ENCODE results near the gene CABLES1.

Gene CABLES1

DNA sequence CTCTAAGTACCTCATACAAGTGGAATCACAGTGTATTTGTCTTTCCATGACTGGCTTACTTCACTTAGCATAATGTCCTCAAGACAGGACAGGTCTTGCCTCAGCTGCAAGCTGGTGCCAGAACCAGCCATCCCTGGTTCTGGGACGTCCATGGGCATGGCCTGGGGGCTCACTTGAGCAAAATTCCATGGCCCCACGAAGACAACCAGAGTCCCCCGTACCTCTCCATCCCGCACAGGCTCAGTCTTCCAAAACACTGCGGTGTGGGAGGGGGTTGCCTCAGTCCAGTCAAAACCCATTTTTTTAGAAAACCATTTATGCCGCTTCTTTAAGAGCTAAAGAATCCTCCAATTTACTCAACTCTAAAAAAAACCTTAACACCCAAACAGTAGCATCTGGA is 21.7 kb upstream of the CABLES1 start:
- DNase-seq, result no peak

- no peak for DNase-seq
These were observed 21.0 kb upstream of the CABLES1 start for GRCh38 chr18:23114171-23114881.

DNA sequence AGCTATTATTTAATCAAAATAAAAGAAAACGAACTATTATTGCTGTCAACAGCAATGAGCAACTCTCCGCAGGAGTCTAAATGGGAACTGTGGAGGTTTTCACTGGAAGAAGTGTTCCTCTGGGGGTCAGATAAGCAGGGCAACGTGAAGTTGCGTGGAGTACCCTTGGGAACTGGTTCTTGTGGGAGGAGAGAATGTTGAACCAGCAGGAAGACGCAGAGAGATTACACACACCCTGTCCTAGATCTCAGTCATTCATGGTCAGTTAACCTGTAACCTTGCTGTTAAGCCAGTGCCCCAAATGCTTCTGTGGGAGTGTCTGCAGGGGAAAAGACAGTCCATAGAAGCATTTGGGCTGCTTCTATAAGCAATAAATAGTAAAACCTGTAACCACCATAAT is 20.4 kb upstream of the CABLES1 start:
- no peak for DNase-seq

- no peak for DNase-seq
These were observed 19.6 kb upstream of the CABLES1 start for GRCh38 chr18:23115683-23116096.

DNA sequence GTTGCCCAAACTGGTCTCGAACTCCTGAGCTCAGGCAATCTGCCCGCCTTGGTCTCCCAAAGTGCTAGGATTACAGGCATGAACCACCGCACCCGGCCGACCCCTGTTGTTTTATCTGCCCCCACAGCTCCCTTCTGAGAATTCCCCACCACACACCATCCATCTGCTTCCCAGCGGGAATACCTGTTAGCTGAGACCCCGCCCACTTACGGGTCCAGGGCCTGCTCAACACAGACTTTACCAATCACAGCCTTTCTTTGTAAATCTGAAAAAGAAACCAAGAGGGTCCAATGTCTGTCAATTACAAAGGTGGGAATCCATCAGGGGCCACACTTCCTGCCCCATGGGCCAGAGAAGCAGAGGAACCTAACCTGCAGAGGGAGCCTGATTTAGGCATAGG is 14.2 kb upstream of the CABLES1 start:
- DNase-seq, result no peak

DNA sequence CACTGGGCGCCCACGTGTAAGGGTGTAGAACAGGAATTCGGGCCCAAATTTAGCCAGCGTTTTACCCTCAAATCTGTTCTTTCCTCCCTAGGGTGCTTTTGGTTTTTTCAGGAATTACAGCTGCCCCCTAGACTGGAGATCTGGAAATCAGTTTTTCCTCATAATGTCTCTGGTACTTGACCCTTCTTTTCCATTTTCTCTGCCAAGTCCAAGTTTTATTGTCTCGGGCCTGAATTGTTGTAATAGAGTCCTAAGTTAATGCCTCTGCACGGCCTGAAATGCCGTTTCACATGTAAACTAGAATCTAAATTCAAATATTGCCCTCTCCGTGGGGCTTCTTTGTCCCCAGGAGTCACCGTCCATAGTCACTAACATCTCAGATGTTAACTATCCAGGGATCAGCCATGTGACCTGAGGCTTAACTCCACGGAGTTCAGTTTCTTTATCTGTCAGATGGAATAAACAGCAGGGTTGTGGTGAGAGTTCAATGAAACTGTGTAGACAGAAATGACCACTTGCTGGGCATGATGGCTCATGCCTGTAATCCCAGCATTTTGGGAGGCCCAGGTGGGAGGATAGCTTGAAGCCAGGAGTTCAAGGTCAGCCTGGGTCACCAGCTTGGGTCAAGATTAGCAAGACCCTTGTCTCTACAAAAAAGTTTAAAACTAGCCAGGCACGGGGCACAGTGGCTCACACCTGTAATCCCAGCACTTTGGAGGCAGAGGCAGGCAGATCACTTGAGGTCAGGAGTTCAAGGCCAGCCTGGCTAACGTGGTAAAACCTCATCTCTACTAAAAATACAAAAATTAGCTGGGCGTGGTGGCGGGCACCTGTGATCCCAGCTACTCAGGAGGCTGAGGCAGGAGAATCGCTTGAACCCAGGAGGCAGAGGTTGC is 12.7 kb upstream of the CABLES1 start:
- no peak for DNase-seq

GRCh38 chr18:23126376-23127056 is 8.8 kb upstream of the CABLES1 start:
- DNase-seq, result no peak

DNA sequence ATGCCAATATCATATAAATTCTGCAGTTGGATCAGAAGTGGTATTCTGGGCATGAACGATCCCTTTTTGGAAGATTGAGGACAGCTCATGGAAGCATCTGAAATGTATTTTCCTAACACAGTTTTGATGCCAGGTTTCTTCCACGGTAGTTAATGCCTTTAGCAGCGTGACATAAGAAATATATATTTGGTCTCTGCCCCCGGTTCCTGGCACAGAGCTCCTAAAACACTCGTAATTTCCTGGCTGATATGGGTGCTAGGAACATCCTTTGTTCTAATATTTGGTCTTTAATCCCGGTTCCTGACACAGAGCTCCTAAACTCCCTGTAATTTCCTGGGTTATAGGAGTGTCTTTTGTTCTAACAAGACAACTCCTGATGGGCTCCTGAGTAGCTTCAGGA is 8.2 kb upstream of the CABLES1 start:
- no peak for DNase-seq

GRCh38 chr18:23129355-23130002 is 5.8 kb upstream of the CABLES1 start:
- no peak for DNase-seq

- peak; percentile 51 for DNase-seq
These were observed 3.5 kb upstream of the CABLES1 start for GRCh38 chr18:23131693-23132319.

- DNase-seq, result no peak
These were observed 1.2 kb upstream of the CABLES1 start for GRCh38 chr18:23133860-23134779.

- DNase-seq, result no peak
These were observed 453 bp downstream of the CABLES1 start for GRCh38 chr18:23135550-23136325.

- no peak for DNase-seq
These were observed 1.2 kb downstream of the CABLES1 start for GRCh38 chr18:23136326-23137096.

DNA sequence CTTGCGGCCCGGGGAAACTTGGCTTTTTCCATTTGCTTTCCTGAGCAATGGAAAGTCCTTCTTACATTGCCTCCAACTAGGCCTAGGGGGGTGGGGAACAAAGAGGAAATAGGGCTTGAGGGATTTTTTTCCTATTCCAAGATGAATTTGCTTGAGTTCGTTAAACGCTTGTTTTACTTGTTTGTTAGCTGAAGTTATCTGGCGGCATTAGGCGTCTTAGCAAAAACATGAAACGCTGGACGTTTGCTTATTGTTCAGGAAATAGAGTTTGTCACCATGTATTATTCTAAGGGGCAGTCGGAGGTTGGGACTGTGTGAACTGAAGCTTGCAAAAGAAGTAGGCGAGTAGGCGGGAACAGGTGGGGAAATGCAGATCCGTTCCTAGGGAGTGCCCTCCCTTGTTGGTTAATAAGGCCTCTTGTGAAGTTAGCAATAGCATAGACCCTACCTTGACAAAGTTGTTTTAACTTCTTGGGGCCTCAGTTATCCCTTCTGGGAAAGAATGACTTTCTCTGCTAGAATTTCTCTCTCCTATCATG is 1.9 kb downstream of the CABLES1 start:
- no peak for DNase-seq

DNA sequence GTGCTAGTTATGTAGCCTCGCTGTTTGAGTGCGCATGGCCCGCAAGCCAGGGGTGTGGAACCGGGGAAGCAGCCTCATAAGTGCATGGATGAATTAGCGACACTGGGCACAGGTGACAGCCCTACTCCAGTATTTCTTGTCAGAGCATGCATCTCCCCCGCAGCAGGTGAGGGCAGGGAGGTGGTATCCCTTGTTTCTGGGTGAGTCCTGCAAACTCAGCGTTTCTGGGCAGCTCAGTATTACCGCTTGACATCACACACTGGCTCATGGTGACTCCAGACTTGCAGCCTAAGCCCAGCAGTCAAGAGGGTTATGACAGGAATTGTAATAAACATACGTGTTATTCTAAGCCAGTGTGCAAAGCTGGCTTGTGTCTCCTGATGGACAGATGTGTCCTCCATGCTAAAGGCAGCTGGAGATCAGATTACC is 2.5 kb downstream of the CABLES1 start:
- no peak for DNase-seq

GRCh38 chr18:23138471-23138870 is 3.2 kb downstream of the CABLES1 start:
- DNase-seq, result no peak

- no peak for DNase-seq
These were observed 6.1 kb downstream of the CABLES1 start for GRCh38 chr18:23141104-23141999.

GRCh38 chr18:23142251-23142929 is 7.1 kb downstream of the CABLES1 start:
- DNase-seq, result no peak

All from GDM1 (cell line).